Activated B cell treated with CpG ODN at 0.5 μM for 24 hours (primary cell): Measurements from ENCODE around the gene PIP4K2C. TPM values are rescaled to one million over a fixed set of nuclear protein-coding genes. Genes with fewer than 3 reads are reported as not detected.

Experiments used
- ATAC-seq: fragments of 200-7000 bp; cut with Tn5 transposase; one replicate; pipeline ENCODE4 v1.10.0; 2021; ENCODE audit warnings: low read depth, mild to moderate bottlenecking, moderate library complexity
- CTCF ChIA-PET: fragments of 350-600 bp; sonication (Branson Sonifier 250); formaldehyde crosslinking; loops from one replicate; lab custom pipeline; 2021; ENCODE audit warnings: antibody characterized with exemption; lab: Charles Lee
- POLR2A ChIA-PET: fragments of 350-600 bp; sonication (Branson Sonifier 250); formaldehyde crosslinking; loops from one replicate; lab custom pipeline; 2021; ENCODE audit warnings: antibody characterized with exemption; lab: Charles Lee
- DNase-seq: peaks from one replicate; pipeline ENCODE4 v3.0.0; 2022
- H3K27ac Mint-ChIP-seq: one replicate; pipeline ENCODE4 v1.8.0; 2020; ENCODE audit warnings: mixed read lengths
- H3K27me3 Mint-ChIP-seq: one replicate; pipeline ENCODE4 v1.8.0; 2021; ENCODE audit warnings: mixed read lengths
- H3K36me3 Mint-ChIP-seq: one replicate; pipeline ENCODE4 v1.8.0; 2021; ENCODE audit warnings: low read depth, mixed read lengths
- H3K4me1 Mint-ChIP-seq: one replicate; pipeline ENCODE4 v1.8.0; 2021; ENCODE audit warnings: mixed read lengths
- H3K4me3 Mint-ChIP-seq: one replicate; pipeline ENCODE4 v1.8.0; 2020; ENCODE audit warnings: mild to moderate bottlenecking, mixed read lengths
- H3K9me3 Mint-ChIP-seq: one replicate; pipeline ENCODE4 v1.8.0; 2020; ENCODE audit warnings: mixed read lengths
- intact Hi-C: fragments of 100-400 bp; cut with micrococcal nuclease; formaldehyde crosslinking; loops from one replicate; pipeline ENCODE4 v1.15.1; 2024
- total RNA-seq: library from RNA; stranded (reverse); gene quantifications from 2 replicates; pipeline ENCODE4 v1.2.3, GENCODE V29; 2022
- TF ChIP-seq, protein P1 (sequence below): fragments of 200-600 bp; IDR thresholded peaks from one replicate; pipeline ENCODE4 v1.8.0; 2022; ENCODE audit warnings: antibody characterized with exemption, mild to moderate bottlenecking

The PIP4K2C gene
- total RNA-seq, 1 donor from 2014 or later: 16.5 TPM

DNA sequence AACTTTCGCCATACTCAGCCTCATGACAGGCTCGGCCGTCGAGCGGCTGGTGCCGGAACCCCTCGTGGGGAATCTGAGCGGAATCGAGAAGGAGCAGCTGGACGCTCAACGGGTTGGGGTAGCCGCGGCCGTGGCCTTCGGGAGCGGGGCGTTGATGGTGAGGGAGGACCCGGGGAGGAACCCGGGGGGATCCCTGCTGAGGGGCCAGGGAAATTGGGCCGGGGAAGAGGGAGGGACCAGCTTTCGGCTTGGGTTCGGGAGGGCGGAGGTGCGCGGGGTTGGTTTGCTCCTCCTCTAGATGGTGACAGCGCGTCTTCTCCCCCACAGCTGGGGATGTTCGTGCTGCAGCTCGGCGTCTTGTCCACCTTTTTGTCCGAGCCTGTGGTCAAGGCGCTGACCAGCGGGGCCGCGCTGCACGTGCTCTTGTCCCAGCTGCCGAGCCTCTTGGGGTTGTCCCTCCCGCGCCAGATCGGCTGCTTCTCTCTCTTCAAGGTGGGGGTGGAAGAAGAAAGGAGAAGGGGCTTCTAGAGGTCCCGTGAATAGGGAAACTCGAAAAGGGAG, 30.0 kb downstream of the PIP4K2C start:
- CTCF ChIA-PET: interaction anchor here (0.9 to 8.4 kb wide), 6 partner anchors 9 to 162 kb away, joined by 3 to 126 read pairs (median 5); partner anchors contain the start of genes B4GALNT1 and GLI1
- no peaks in the 10 kb centered on the region for H3K36me3 Mint-ChIP-seq
- POLR2A ChIA-PET: interaction anchor here (0.6 to 2.5 kb wide), 5 partner anchors 12 to 134 kb away, joined by 3 to 14 read pairs (median 6); partner anchors contain the start of genes B4GALNT1 and DDIT3
- H3K4me1 Mint-ChIP-seq: peaks cover 35% of the 10 kb centered on the region
- H3K27me3 Mint-ChIP-seq: peaks cover 75% of the 10 kb centered on the region
- H3K27ac Mint-ChIP-seq: no peak overlapping the region
- ATAC-seq: no peak
- H3K9me3 Mint-ChIP-seq: no peaks in the 10 kb centered on the region
- TF ChIP-seq, protein P1, sequence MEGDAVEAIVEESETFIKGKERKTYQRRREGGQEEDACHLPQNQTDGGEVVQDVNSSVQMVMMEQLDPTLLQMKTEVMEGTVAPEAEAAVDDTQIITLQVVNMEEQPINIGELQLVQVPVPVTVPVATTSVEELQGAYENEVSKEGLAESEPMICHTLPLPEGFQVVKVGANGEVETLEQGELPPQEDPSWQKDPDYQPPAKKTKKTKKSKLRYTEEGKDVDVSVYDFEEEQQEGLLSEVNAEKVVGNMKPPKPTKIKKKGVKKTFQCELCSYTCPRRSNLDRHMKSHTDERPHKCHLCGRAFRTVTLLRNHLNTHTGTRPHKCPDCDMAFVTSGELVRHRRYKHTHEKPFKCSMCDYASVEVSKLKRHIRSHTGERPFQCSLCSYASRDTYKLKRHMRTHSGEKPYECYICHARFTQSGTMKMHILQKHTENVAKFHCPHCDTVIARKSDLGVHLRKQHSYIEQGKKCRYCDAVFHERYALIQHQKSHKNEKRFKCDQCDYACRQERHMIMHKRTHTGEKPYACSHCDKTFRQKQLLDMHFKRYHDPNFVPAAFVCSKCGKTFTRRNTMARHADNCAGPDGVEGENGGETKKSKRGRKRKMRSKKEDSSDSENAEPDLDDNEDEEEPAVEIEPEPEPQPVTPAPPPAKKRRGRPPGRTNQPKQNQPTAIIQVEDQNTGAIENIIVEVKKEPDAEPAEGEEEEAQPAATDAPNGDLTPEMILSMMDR: no peak
- DNase-seq: peak; percentile 40
- H3K4me3 Mint-ChIP-seq: peak overlapping the region; percentile 77
- intact Hi-C loops: loop anchor here (1.0 to 10.0 kb wide), 7 partner anchors 10 to 396 kb away; partner anchors contain the start of genes ARHGEF25, GLI1, MBD6 and SHMT2

GRCh38 chr12:57621497-57622292, 30.7 kb downstream of the PIP4K2C start:
- CTCF ChIA-PET: interaction anchor here (0.8 to 8.4 kb wide), 10 partner anchors 7 to 163 kb away, joined by 3 to 126 read pairs (median 6); partner anchors contain the start of genes B4GALNT1 and GLI1
- no peaks in the 10 kb centered on the region for H3K36me3 Mint-ChIP-seq
- H3K9me3 Mint-ChIP-seq: no peaks in the 10 kb centered on the region
- ATAC-seq (peak; percentile 75), DNase-seq (peak; percentile 64)
- H3K27me3 Mint-ChIP-seq: peaks cover 82% of the 10 kb centered on the region
- H3K4me3 Mint-ChIP-seq: peak overlapping the region; percentile 77
- TF ChIP-seq, protein P1: no peak
- POLR2A ChIA-PET: interaction anchor here (0.6 to 2.5 kb wide), 4 partner anchors 11 to 122 kb away, joined by 3 to 14 read pairs (median 4); partner anchors contain the start of genes B4GALNT1 and DDIT3
- H3K4me1 Mint-ChIP-seq: peaks cover 35% of the 10 kb centered on the region
- no peak overlapping the region for H3K27ac Mint-ChIP-seq
- intact Hi-C loops: loop anchor here (1.0 to 10.0 kb wide), 7 partner anchors 10 to 397 kb away; partner anchors contain the start of genes ARHGEF25, GLI1, MBD6 and SHMT2

- Mint-ChIP-seq H3K9me3 (no peaks in the 10 kb centered on the region), H3K4me3 (peak overlapping the region; percentile 70), H3K36me3 (no peaks in the 10 kb centered on the region), H3K27ac (no peak overlapping the region), H3K27me3 (peaks cover 81% of the 10 kb centered on the region), H3K4me1 (peaks cover 37% of the 10 kb centered on the region)
- ATAC-seq (no peak), DNase-seq (no peak)
- TF ChIP-seq, protein P1: no peak
- ChIA-PET CTCF (interaction anchor here (0.8 to 8.4 kb wide), 5 partner anchors 8 to 40 kb away, joined by 3 to 126 read pairs (median 6); partner anchors contain the start of gene B4GALNT1), POLR2A (interaction anchor here (0.6 to 1.2 kb wide), 3 partner anchors 39 to 107 kb away, joined by 3 to 6 read pairs (median 3); partner anchors contain the start of gene DDIT3)
- intact Hi-C loops: loop anchor here (10.0 kb wide), 1 partner anchor 398 kb away; the partner anchor contains the start of gene SHMT2
Measured at GRCh38 chr12:57622293-57623245, 31.6 kb downstream of the PIP4K2C start.

DNA sequence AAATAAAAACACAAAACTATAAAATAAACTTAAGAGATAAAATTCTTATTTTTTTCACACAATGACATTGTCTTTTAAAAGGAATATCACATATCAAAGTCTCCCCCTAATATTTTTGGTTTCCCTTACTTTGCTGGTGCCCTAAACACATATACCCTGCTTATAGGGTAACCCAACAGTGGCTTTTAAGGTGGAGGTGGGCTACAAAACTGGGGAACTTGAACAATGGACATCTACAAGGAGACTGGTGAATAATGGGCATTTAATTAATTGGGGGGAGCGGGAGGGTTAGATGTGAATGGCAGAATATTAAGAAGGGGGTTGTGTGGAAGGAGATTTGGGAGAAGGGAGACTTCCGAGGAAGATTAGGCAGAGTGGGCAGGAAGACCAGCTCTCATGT, 32.4 kb downstream of the PIP4K2C start:
- ATAC-seq (no peak), DNase-seq (no peak)
- H3K27me3 Mint-ChIP-seq: peaks cover 81% of the 10 kb centered on the region
- intact Hi-C loops: loop anchor here (10.0 kb wide), 1 partner anchor 399 kb away; the partner anchor contains the start of gene SHMT2
- no peaks in the 10 kb centered on the region for H3K9me3 Mint-ChIP-seq
- no peak overlapping the region for H3K27ac Mint-ChIP-seq
- POLR2A ChIA-PET: no interaction called here
- CTCF ChIA-PET: interaction anchor here (1.2 to 8.4 kb wide), 3 partner anchors 9 to 41 kb away, joined by 5 to 126 read pairs (median 6); partner anchors contain the start of gene B4GALNT1
- H3K4me3 Mint-ChIP-seq: no peak overlapping the region
- TF ChIP-seq, protein P1: no peak
- H3K4me1 Mint-ChIP-seq: peaks cover 42% of the 10 kb centered on the region
- no peaks in the 10 kb centered on the region for H3K36me3 Mint-ChIP-seq
